ENCODE data around the gene SEMA4C. TPM values are rescaled to one million over a fixed set of nuclear protein-coding genes. Genes with fewer than 3 reads are reported as not detected.
A peak's percentile ranks its signal among the peaks of the same experiment; 100 is the strongest.

SEMA4C gene
- total RNA-seq, 4 donors from 2014 or later = 3.6 to 23.9 (median 17.4) TPM

- in situ Hi-C loops (cut with MboI; ENCODE audit: low pct_ligation_motif_present in 1 of 4, low pct_unique_long_range_greater_than_20kb in 1 of 4, low sequenced_read_pairs in 3 of 4) = no loop called here
- no peak for DNase-seq
- TF ChIP-seq EP300 (IDR thresholded peaks at IDR 0.05; ENCODE audit: low read depth) (no peak), POLR2AphosphoS5 (IDR thresholded peaks at IDR 0.05) (no peak), CTCF (IDR thresholded peaks at IDR 0.05) (no peak), POLR2A (IDR thresholded peaks at IDR 0.05) (no peak)
- peak overlapping the region; percentile 2 to 69 (median 44) for H3K27ac ChIP-seq
- peaks cover 23 to 28% (median 26%) of the 10 kb centered on the region in 4 donors for H3K4me1 ChIP-seq
- 34% methylated on average over 18 of the region's 18 CpGs; no CpG with 5 or more reads in 1 of the 2 donors for WGBS, 2 donors (ENCODE audit: low coverage in 1 of 2)
- H3K36me3 ChIP-seq = no peaks in the 10 kb centered on the region
- H3K27me3 ChIP-seq = no peaks in the 10 kb centered on the region
- no peaks in the 10 kb centered on the region for H3K9me3 ChIP-seq
- no peak overlapping the region for H3K4me3 ChIP-seq
- intact Hi-C loops (cut with DNase I; ENCODE audit: low total_unique reads) = no loop called here
Measured at GRCh38 chr2:96895746-96896651, 26.1 kb upstream of the SEMA4C start.

GRCh38 chr2:96895032-96895745, 25.3 kb upstream of the SEMA4C start:
- no peak for DNase-seq
- in situ Hi-C loops (cut with MboI; ENCODE audit: low pct_ligation_motif_present in 1 of 4, low pct_unique_long_range_greater_than_20kb in 1 of 4, low sequenced_read_pairs in 3 of 4) = no loop called here
- TF ChIP-seq POLR2AphosphoS5 (IDR thresholded peaks at IDR 0.05) = no peak
- TF ChIP-seq CTCF (IDR thresholded peaks at IDR 0.05) = no peak
- Histone ChIP-seq H3K27ac (peak overlapping the region; percentile 2 to 69 (median 44)), H3K4me3 (no peak overlapping the region), H3K9me3 (no peaks in the 10 kb centered on the region), H3K4me1 (peaks cover 27 to 35% (median 32%) of the 10 kb centered on the region in 4 donors), H3K36me3 (no peaks in the 10 kb centered on the region), H3K27me3 (no peaks in the 10 kb centered on the region)
- 58 to 67% methylated on average over 5 to 10 of the region's 10 CpGs for WGBS, 2 donors (ENCODE audit: low coverage in 1 of 2)
- intact Hi-C loops (cut with DNase I; ENCODE audit: low total_unique reads) = no loop called here

GRCh38 chr2:96894151-96894531, 24.3 kb upstream of the SEMA4C start:
- Histone ChIP-seq H3K27ac (no peak overlapping the region), H3K27me3 (no peaks in the 10 kb centered on the region), H3K4me3 (no peak overlapping the region), H3K36me3 (no peaks in the 10 kb centered on the region), H3K4me1 (peaks cover 27 to 42% (median 32%) of the 10 kb centered on the region in 4 donors), H3K9me3 (no peaks in the 10 kb centered on the region)
- 80 to 81% methylated on average over 1 to 3 of the region's 3 CpGs for WGBS, 2 donors (ENCODE audit: low coverage in 1 of 2)
- in situ Hi-C loops (cut with MboI; ENCODE audit: low pct_ligation_motif_present in 1 of 4, low pct_unique_long_range_greater_than_20kb in 1 of 4, low sequenced_read_pairs in 3 of 4) (no loop called here), intact Hi-C loops (cut with DNase I; ENCODE audit: low total_unique reads) (no loop called here)
- DNase-seq = no peak
- TF ChIP-seq EP300 (IDR thresholded peaks at IDR 0.05; ENCODE audit: low read depth) (no peak), CTCF (IDR thresholded peaks at IDR 0.05) (no peak), POLR2AphosphoS5 (IDR thresholded peaks at IDR 0.05) (no peak), POLR2A (IDR thresholded peaks at IDR 0.05) (no peak)

Measured in transverse colon (tissue), 4 donors.